ENCODE measurements around the gene ZNF12. TPM values are rescaled to one million over a fixed set of nuclear protein-coding genes. Genes with fewer than 3 reads are reported as not detected.

ZNF12 gene
- total RNA-seq, 1 experiment from 2014 or later, result 27.2 TPM

DNA sequence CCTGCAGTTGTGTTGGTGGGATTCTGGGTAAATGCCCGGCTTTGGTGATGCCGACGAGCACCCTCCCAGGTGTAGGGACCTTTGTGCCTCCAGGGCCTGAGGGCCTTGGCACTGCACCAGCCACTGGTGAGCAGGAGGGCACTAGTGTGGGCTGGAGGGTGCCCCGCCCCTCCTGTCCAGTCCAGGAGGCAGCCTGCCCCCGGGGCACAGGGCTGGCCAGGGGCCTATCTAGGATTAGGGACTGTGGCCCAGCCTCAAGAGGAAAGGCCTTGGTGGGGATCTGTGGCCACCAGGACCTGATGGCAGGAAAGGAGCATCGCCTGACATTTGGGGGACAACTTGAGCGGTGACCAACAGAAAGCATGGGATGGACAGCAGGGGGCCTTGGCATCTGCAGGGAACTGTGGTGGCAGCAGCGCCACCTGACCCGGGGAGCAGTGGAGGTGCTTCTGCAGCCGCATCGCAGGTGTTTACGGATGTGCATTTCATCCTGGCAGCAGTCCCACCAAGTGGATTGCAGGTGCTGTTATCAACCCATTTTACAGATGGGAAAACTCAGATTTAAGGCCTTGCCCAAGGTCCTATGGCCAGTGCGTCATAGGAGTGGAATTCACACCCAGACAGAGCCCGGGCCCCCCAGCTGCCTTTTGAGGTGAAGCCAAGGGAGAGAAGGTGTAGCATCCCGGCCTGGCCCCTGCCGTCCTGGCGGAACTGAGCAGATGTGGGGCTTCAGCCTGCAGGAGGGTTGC lies 58.5 kb downstream of the ZNF12 start:
- DNase-seq (ENCODE audit: extremely low read depth, low read depth), result no peak

DNA sequence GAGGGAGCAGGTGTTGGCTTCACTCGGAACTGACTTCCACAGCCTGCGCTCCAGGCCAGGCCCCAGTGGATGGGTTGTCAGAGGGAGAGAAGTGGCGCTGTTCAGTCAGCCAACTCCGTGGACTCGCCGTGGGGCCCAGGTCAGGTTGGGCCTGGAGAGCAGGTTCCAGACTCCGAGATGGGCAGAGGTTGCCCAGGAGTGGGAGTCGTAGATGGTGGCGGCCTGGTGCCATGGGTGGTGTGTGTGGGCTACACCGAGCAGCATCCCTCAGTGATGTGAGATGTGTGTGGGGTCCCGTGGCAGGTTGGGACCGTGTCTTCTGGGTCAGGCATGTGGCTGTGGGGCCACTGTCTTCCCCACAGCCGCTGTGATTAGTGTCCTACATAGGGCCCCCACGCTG lies 59.2 kb downstream of the ZNF12 start:
- DNase-seq (ENCODE audit: extremely low read depth, low read depth), result no peak

DNA sequence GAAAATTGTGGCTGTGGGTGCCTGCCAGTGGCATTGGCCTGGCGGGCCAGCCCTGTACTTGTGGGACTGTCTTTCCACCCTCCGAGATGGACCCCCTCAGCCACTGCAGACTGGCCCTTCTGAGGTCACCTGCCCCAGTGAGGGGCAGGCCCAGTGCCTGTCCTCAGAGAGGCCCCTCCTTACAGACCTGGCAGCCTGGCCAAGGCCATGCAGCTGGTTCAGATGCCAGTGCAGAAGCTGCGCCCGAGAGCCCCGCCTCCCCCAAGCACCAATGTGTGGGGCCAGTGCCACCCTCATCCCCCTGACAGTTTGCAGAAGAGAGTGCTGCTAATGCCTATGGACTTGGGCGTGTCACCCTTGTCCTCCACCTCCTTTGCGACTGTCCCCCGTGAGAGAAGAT lies 59.7 kb downstream of the ZNF12 start:
- DNase-seq (ENCODE audit: extremely low read depth, low read depth), result no peak

DNA sequence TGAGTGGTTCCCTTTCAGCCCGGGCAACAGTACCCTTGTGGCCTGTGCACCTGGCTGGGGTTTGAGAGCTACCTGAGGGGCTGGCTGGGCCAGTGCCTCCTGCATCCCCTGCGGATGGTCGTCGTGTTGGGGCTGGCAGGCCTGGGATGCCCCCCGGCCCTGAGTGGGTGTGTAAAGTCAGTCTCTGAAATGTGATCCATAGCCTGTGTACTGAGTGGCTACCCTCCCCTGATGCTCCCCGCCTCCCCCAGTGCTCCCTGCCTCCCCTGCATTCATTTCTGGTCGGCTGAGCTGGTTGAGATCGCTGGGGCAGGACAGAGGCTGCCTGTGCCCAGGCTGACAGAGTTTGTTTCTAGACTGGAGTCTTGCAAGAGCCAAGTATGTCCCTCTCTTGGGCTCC lies 60.3 kb downstream of the ZNF12 start:
- no peak for DNase-seq (ENCODE audit: extremely low read depth, low read depth)

DNA sequence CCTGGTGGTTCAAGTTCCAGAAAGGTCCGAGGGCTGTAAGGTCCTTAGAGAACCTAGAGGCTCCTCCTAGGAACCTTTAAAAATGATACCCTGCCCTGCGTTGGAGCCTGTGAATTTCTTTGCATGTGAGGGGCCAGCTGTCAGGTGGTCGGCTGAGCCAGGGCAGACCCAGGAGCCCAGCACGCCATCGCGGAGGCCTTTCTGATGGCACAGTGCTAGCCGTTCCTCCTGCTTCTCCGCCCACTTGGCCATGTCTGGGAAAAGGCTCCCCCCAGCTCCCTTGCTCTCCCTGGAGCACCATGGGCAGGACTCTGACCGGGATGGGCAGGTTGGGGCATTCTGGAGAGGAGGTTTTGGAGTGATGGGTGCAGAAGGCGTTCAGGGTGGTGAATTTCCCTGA lies 62.0 kb downstream of the ZNF12 start:
- no peak for DNase-seq (ENCODE audit: extremely low read depth, low read depth)

DNA sequence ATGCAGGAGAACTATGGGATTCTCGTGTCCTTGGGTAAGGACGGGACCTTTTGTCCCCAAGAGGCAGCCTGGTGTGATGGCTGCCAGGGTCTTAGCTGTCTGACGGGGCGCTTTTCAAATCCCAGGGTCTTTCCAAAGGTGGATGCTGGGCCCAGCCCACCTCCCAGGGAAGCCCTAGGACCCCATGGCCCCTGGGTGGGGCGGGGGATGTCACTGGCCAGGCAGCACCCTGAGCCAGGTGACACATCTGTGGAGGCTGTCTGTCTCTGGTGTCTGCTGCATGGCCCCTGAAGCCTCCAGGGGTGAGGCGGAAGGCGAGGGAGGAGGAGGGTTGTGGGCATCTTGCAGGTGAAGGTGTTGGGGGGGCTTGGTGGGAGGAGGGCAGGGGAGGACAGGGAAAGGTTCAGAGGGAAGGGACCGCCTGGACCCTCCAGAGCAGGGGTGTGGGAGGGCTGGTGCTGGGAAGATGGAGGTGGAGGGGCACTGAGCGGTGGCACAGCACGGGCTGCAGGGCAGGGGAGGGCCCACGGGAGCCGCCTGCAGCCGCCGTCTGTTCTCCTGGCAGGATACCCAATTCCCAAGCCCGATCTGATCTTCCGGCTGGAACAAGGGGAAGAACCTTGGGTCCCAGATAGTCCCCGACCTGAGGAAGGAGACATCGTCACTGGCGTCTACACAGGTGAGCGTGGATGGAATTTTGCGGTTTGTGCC lies 62.7 kb downstream of the ZNF12 start:
- DNase-seq (ENCODE audit: extremely low read depth, low read depth), result no peak

DNA sequence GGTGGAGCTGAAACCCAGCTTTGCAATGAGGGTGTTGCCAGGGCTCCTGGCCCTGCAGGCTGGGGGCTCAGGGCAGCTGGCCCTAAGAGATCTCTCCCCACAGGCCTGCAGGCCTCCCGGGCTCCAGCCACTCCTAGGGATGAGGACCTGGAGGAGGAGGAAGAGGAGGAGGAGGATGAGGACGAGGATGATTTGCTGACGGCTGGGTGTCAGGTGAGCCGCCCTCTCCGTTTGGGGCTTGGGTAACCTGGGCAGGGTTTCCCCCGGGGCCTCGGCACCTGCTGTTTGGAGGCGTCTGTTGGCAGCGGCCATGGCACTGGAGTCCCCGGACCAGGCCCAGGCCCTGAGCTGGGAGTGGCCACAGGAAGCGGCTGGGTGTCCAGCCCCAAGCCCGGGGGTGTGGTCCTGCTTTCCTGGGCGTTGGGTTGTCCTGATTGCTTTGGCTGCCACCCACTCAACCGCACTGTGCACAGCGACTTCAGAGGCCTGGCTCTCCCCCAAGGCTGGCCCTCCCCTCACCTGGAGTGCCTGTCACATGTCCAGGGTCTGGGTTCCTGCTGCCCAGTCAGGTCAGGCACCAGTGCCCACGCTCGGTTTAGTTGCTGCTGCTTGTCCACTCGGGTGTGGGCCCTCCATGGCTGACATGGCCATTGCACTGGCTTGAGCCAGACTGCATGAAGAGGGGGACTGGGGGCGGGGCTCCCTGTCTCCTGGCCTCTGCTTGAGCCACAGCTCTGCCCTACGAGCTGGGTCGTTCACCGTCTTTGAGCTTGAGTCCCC lies 63.7 kb downstream of the ZNF12 start:
- DNase-seq (ENCODE audit: extremely low read depth, low read depth), result no peak

DNA sequence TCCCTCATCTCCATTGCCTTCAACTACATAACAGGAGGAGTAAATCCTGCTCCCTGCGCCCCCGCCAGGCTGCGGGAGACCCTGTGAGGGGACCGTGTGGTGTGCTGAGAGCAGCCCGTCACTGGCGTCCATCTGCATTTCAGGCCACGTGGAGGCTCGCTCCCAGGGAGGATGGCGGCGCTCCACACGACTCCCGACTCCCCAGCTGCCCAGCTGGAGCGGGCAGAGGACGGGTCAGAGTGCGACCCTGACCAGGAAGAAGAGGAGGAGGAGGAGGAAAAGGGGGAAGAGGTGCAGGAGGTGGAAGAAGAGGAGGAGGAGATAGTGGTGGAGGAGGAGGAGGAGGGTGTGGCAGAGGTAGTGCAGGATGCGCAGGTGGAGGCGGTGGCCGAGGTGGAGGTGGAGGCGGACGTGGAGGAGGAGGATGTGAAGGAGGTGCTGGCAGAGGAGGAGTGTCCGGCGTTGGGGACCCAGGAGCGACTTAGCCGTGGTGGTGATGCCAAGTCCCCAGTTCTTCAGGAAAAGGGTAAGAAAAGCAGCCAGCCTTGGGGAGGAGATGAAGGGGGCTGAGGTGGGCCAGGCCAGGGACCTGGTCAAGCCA lies 64.4 kb downstream of the ZNF12 start:
- no peak for DNase-seq (ENCODE audit: extremely low read depth, low read depth)

DNA sequence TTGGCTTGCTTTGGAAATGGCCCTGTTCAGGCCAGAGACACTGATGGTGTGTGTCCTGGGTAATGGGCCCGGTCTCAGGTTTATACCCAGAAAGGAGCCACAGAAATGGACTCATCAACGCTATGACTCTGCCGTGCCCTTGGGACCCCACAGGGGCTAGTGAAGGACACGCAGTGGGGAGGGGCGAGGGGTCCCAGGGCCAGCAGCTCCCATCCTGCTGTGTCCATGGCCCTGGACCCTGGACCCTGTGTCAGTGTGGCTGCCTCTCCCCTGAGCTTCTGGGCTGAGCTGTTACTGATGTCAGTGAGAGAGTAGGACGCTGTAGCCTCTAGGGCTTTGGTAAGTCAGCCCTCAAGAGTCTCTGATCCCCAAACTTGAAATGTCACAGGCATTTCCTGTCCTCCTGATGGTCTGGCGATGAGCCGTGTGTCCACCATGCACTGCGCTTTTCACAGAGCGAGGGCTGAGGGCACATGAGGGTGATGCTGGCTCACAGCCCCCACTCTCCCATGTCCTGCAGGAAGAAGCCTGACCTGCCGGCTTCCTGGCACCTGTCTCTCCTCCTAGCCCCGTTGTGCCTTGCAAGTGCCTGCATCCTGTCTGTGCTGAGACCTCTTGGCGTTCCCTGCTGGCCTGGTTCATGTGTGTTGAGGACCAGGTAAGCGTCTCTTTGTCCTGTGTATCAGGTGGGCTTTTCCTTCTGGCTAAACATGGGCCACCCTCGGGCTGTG lies 65.3 kb downstream of the ZNF12 start:
- no peak for DNase-seq (ENCODE audit: extremely low read depth, low read depth)

DNA sequence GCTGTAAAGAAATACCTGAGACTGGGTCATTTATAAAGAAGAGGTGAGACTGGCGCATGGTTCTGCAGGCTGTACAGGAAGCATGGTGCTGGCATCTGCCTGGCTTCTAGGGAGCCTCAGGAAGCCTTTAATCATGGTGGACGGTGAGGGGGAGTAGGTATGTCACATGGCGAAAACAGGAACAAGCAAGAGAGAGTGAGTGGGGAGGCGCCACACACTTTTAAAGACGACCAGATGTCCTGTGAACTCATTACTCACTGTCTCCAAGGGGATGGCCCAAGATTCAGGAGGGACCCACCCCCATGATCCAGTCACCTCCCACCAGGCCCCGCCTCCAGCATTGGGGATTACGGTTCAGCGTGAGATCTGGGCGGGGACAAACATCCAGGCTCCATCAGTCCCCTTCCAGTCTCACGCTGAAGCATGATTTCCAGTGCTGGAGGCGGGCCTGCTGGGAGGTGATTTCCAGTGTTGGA lies 66.5 kb downstream of the ZNF12 start:
- no peak for DNase-seq (ENCODE audit: extremely low read depth, low read depth)

DNA sequence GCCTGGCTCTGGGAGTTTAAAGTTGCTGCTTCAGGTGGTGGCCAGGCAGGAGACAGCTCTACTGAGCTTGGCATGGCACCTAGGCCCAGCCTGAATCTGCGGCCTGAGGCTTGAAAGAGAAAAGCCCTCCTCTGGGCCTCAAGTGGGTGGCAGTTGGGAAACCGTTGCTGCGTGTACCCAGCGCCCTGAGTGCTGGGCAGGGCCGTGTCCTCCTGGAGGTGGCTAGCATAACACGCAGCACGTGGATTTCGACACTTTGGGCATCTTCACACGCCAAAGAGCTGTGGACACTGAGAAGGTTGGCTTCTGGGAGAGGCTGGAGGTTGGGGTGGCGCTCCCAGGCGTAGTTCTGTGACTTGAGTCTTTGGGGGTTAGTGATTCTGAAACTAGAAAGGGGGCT lies 67.1 kb downstream of the ZNF12 start:
- no peak for DNase-seq (ENCODE audit: extremely low read depth, low read depth)

DNA sequence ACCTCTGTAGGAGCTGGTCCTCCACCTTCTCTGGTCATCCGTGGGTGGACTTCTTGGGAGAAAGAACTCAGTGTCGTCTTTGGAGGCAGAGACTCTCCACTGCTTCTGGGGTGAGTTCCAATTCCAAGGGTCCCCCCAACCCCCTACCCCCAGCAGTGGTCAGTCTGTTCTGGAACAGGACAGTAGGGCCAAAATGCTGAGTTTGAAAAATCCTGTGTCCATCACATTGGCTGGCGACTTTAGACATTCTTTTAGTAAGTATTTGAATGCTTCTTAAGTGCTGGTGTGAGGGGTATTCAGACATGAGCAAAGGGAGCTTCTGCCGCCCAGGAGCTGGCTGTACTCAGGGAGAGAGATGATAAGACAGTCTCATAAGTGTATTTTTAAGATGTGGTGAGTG lies 67.7 kb downstream of the ZNF12 start:
- no peak for DNase-seq (ENCODE audit: extremely low read depth, low read depth)

Other genes starting within 250 kb of the ZNF12 start
- 122 and 128 TPM in 2 replicates for gene KDELR2, start 222.8 kb downstream of the ZNF12 start, total RNA-seq (2014; rRNA removed; shearing (Covaris generic))
- not detected in 2 replicates for gene GRID2IP, start 155.5 kb downstream of the ZNF12 start, total RNA-seq (2014; rRNA removed; shearing (Covaris generic))
- 70.9 and 84.3 TPM in 2 replicates for gene ZDHHC4, start 129.5 kb downstream of the ZNF12 start, total RNA-seq (2014; rRNA removed; shearing (Covaris generic))
- 24.4 and 25.2 TPM in 2 replicates for gene INTS15, start 116.9 kb downstream of the ZNF12 start, total RNA-seq (2014; rRNA removed; shearing (Covaris generic))
- 0.55 and 0.59 TPM in 2 replicates for gene ZNF853, start 91.3 kb downstream of the ZNF12 start, total RNA-seq (2014; rRNA removed; shearing (Covaris generic))
- gene ZNF316, start 69.6 kb downstream of the ZNF12 start, total RNA-seq (2014; rRNA removed; shearing (Covaris generic)), result 9.8 and 12.0 TPM in 2 replicates
- gene RSPH10B2, start 47.2 kb upstream of the ZNF12 start, total RNA-seq (2014; rRNA removed; shearing (Covaris generic)), result 0.05 TPM in 1 of 2 replicates, not detected in the other
- gene CCZ1B, start 119.3 kb upstream of the ZNF12 start, total RNA-seq (2014; rRNA removed; shearing (Covaris generic)), result 50.4 and 62.1 TPM in 2 replicates